Gastrocnemius medialis (tissue), 4 donors: ENCODE results near the gene SYNPR. TPM values are rescaled to one million over a fixed set of nuclear protein-coding genes. Genes with fewer than 3 reads are reported as not detected.

Experiments used
- ATAC-seq, 2 donors: fragments of 150-250 bp; one replicate each; pipeline ENCODE4 v1.9.1; 2016
- DNase-seq, 2 donors: peaks; one replicate each; pipeline ENCODE4 v3.0.0-alpha.2; 2019
- H3K27ac ChIP-seq, 4 donors: fragments of 200-600 bp; sonication (generic); 1 replicate in 1 of 4; 2 replicates in 3 of 4; pipeline ENCODE4 v1.5.1; 2016 to 2018; ENCODE audit warnings: mild to moderate bottlenecking in 2 of 4, moderate library complexity in 1 of 4
- H3K27me3 ChIP-seq, 3 donors: fragments of 200-600 bp; sonication (generic) in 2 of 3; 1 replicate in 1 of 3; 2 replicates in 2 of 3; pipeline versions ENCODE4 v1.5.1 to v1.6.0; 2016 to 2019; ENCODE audit warnings: mild to moderate bottlenecking in 1 of 3, moderate library complexity in 1 of 3
- H3K36me3 ChIP-seq, 2 donors: fragments of 200-600 bp; sonication (generic) in 1 of 2; one replicate each; pipeline ENCODE4 v1.5.1; 2017 to 2018
- H3K4me1 ChIP-seq, 2 donors: fragments of 200-600 bp; sonication (generic) in 1 of 2; one replicate each; pipeline ENCODE4 v1.5.1; 2016 to 2017; ENCODE audit warnings: mild to moderate bottlenecking in 2 of 2
- H3K4me3 ChIP-seq, 4 donors: fragments of 200-600 bp; sonication (generic) in 3 of 4; 1 replicate in 1 of 4; 2 replicates in 3 of 4; pipeline ENCODE4 v1.5.1; 2016 to 2019; ENCODE audit warnings: mild to moderate bottlenecking in 2 of 4
- H3K9me3 ChIP-seq, 3 donors: fragments of 200-600 bp; sonication (generic) in 2 of 3; 1 replicate in 1 of 3; 2 replicates in 2 of 3; pipeline ENCODE4 v1.5.1; 2016 to 2019
- CTCF ChIP-seq, 5 experiments: fragments of 450-650 bp in 3 of 5; fragments of 200-600 bp in 2 of 5; sonication (generic) in 2 of 5; IDR thresholded peaks in 4 of 5; conservative IDR thresholded peaks in 1 of 5; 1 replicate in 4 of 5; 2 replicates in 1 of 5; pipeline ENCODE4 v1.5.1; 2016 to 2019; ENCODE audit warnings: antibody characterized with exemption in 5 of 5, mild to moderate bottlenecking in 3 of 5, moderate library complexity in 3 of 5
- POLR2A ChIP-seq, 2 donors: fragments of 450-650 bp; IDR thresholded peaks; one replicate each; pipeline ENCODE4 v1.6.1; 2017; ENCODE audit warnings: antibody characterized with exemption in 2 of 2, mild to moderate bottlenecking in 2 of 2, moderate library complexity in 2 of 2
- in situ Hi-C, 4 donors: fragments of 200-750 bp; cut with MboI; loops; one replicate each; pipeline versions ENCODE4 v1.15.0 to v1.8.0; 2017; ENCODE audit warnings: low sequenced_read_pairs in 4 of 4
- intact Hi-C: fragments of 100-400 bp; cut with DNase I; formaldehyde crosslinking; loops from one replicate; pipeline ENCODE4 v1.15.1; 2023; ENCODE audit warnings: low total_unique reads
- total RNA-seq, 4 donors: library from RNA; depleted of rRNA; stranded (reverse); fragments of >200 nt; gene quantifications; one replicate each; pipeline versions ENCODE4 v1.1.0 to v1.2.3, GENCODE V29; 2016

SYNPR gene
- total RNA-seq, 4 donors from 2014 or later, result not detected

DNA sequence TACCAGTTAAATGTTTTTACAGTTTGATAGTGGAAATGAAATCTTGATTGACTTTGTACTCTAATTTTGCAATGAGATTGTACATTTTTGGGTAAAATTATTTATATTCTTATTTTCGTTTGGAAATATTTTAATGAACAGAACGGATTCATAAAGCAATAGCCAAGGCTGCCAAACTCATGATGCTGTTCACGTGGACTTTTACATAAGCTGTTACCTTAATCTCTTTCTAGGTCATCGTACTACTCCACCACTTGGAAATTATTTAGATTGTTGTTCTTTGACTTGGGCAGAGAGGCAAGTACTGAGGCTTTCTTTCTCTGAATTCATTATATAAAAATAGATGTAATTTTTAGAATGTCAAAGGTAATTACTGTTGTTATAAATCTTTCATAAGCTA is 16.2 kb downstream of the SYNPR start:
- Histone ChIP-seq H3K9me3 (no peaks in the 10 kb centered on the region), H3K27ac (no peak overlapping the region), H3K27me3 (no peaks in the 10 kb centered on the region), H3K4me1 (no peaks in the 10 kb centered on the region), H3K36me3 (no peaks in the 10 kb centered on the region), H3K4me3 (no peak overlapping the region)
- in situ Hi-C loops (no loop called here), intact Hi-C loops (no loop called here)
- DNase-seq (no peak), ATAC-seq (no peak)
- TF ChIP-seq CTCF (IDR thresholded peaks at IDR 0.05 in 4 of 5, conservative IDR thresholded peaks at IDR 0.05 in 1 of 5) (no peak), POLR2A (IDR thresholded peaks at IDR 0.05) (no peak)

DNA sequence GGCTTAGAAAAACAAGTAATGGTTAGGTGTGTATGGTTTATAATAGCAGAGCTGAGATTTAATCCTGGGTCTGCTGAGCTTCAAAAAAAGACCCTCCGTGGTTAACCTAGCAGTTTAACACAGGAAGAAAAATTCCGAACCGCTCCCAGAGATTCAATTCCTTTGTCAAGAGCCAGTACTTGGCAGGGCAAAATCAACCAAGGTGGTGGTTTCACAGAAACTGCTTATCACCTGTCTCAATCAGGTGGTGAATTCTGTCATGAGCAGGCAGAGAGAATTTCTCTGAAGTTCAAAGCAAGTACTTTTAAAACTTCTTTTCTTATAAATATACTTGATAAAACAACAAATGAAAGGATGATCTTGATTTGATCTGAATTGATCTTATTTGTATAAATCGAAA is 17.2 kb downstream of the SYNPR start:
- no peak overlapping the region for H3K27ac ChIP-seq
- in situ Hi-C loops (no loop called here), intact Hi-C loops (no loop called here)
- no peak for ATAC-seq
- no peaks in the 10 kb centered on the region for H3K9me3 ChIP-seq
- no peaks in the 10 kb centered on the region for H3K4me1 ChIP-seq
- H3K36me3 ChIP-seq, result no peaks in the 10 kb centered on the region
- no peaks in the 10 kb centered on the region for H3K27me3 ChIP-seq
- no peak for DNase-seq
- TF ChIP-seq POLR2A (IDR thresholded peaks at IDR 0.05) (no peak), CTCF (IDR thresholded peaks at IDR 0.05 in 4 of 5, conservative IDR thresholded peaks at IDR 0.05 in 1 of 5) (no peak)
- H3K4me3 ChIP-seq, result no peak overlapping the region

- Histone ChIP-seq H3K27ac (no peak overlapping the region), H3K27me3 (no peaks in the 10 kb centered on the region), H3K9me3 (no peaks in the 10 kb centered on the region), H3K4me3 (no peak overlapping the region), H3K4me1 (no peaks in the 10 kb centered on the region), H3K36me3 (no peaks in the 10 kb centered on the region)
- intact Hi-C loops (no loop called here), in situ Hi-C loops (no loop called here)
- ATAC-seq, result no peak
- TF ChIP-seq CTCF (IDR thresholded peaks at IDR 0.05 in 4 of 5, conservative IDR thresholded peaks at IDR 0.05 in 1 of 5) (no peak), POLR2A (IDR thresholded peaks at IDR 0.05) (no peak)
- no peak for DNase-seq
These were observed 17.7 kb downstream of the SYNPR start for GRCh38 chr3:63295806-63296205.

- no peak overlapping the region for H3K4me3 ChIP-seq
- H3K27me3 ChIP-seq, result no peaks in the 10 kb centered on the region
- in situ Hi-C loops, result no loop called here
- no peak overlapping the region for H3K27ac ChIP-seq
- no peaks in the 10 kb centered on the region for H3K9me3 ChIP-seq
- no peaks in the 10 kb centered on the region for H3K36me3 ChIP-seq
- no peaks in the 10 kb centered on the region for H3K4me1 ChIP-seq
- no peak for TF ChIP-seq CTCF (IDR thresholded peaks at IDR 0.05 in 4 of 5, conservative IDR thresholded peaks at IDR 0.05 in 1 of 5)
- TF ChIP-seq POLR2A (IDR thresholded peaks at IDR 0.05), result no peak
- DNase-seq, result no peak
- ATAC-seq, result no peak
- intact Hi-C loops, result no loop called here
These were observed 18.1 kb downstream of the SYNPR start for GRCh38 chr3:63296249-63296648.

DNA sequence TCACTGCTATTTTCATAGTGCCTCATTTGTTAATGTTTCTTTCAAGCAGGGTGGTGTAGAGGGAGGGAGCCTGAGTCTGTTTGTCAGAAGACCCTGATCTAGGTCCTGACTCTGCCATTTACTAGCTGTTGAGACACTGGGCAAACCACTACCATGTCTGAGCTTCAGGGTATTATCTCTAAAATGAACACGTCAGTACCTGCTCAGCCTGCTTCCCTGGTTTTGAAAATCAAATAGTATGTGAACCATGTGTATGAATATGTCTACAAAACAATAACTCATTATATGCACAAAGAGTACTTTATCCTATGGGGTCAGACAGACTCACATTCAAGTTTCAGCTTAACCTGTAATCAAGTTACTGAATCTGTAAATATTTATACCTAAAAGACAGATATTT is 25.1 kb downstream of the SYNPR start:
- TF ChIP-seq CTCF (IDR thresholded peaks at IDR 0.05 in 4 of 5, conservative IDR thresholded peaks at IDR 0.05 in 1 of 5) (no peak), POLR2A (IDR thresholded peaks at IDR 0.05) (no peak)
- H3K27ac ChIP-seq, result no peak overlapping the region
- ATAC-seq (no peak), DNase-seq (no peak)
- no peaks in the 10 kb centered on the region for H3K27me3 ChIP-seq
- H3K36me3 ChIP-seq, result no peaks in the 10 kb centered on the region
- H3K4me1 ChIP-seq, result no peaks in the 10 kb centered on the region
- intact Hi-C loops, result no loop called here
- H3K9me3 ChIP-seq, result no peaks in the 10 kb centered on the region
- no peak overlapping the region for H3K4me3 ChIP-seq
- in situ Hi-C loops, result no loop called here
